ENCODE data around the gene GREB1L. TPM values are rescaled to one million over a fixed set of nuclear protein-coding genes. Genes with fewer than 3 reads are reported as not detected.

Gene GREB1L
- total RNA-seq, 4 donors from 2014 or later: 5.1 to 17.8 (median 6.9) TPM

GRCh38 chr18:21316296-21316695 lies 74.3 kb downstream of the GREB1L start:
- peaks cover 0 to 6% (median 0%) of the 10 kb centered on the region in 4 donors for H3K9me3 ChIP-seq
- WGBS, 2 donors: 93 to 96% methylated on average over 1 of the region's 1 CpG
- TF ChIP-seq CTCF (IDR thresholded peaks at IDR 0.05) (no peak), EP300 (IDR thresholded peaks at IDR 0.05) (no peak), POLR2A (IDR thresholded peaks at IDR 0.05) (no peak)

DNA sequence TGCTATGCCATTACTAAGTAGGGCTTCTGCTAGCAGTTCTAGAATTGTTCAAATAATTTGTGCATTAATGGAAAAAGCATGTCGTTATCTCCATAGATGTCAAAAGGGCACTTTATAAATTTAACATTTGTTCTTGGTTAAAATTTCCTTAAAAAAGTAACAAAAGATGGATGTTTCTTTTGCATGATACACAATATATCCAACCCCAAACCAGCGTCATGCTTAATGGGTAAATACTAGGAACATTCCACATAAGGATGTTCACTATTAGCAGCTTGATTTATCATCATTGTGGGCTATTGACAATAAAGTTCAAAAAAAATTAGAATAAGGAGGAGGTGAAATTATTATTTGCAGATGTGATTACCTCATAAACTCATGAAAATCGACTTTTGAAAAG lies 79.7 kb downstream of the GREB1L start:
- Histone ChIP-seq H3K27me3 (no peaks in the 10 kb centered on the region), H3K9me3 (peaks cover 0 to 6% (median 0%) of the 10 kb centered on the region in 4 donors), H3K4me1 (no peaks in the 10 kb centered on the region), H3K36me3 (no peaks in the 10 kb centered on the region), H3K27ac (no peak overlapping the region), H3K4me3 (no peak overlapping the region)
- TF ChIP-seq CTCF (IDR thresholded peaks at IDR 0.05): no peak
- no peak for TF ChIP-seq POLR2A (IDR thresholded peaks at IDR 0.05)
- TF ChIP-seq EP300 (IDR thresholded peaks at IDR 0.05): no peak
- no peak for DNase-seq (ENCODE audit: low spot score in 2 of 2)
- 57 to 67% methylated on average over 3 of the region's 3 CpGs for WGBS, 2 donors

More at GRCh38 chr18:21316296-21316695, 74.3 kb downstream of the GREB1L start:
- no peaks in the 10 kb centered on the region for H3K27me3 ChIP-seq
- no peak overlapping the region for H3K27ac ChIP-seq
- H3K36me3 ChIP-seq: no peaks in the 10 kb centered on the region
- no peak overlapping the region for H3K4me3 ChIP-seq
- DNase-seq (ENCODE audit: low spot score in 2 of 2): no peak
- H3K4me1 ChIP-seq: no peaks in the 10 kb centered on the region

GRCh38 chr18:21327101-21327500 lies 85.1 kb downstream of the GREB1L start:
- no peaks in the 10 kb centered on the region for H3K27me3 ChIP-seq
- no peaks in the 10 kb centered on the region for H3K9me3 ChIP-seq
- TF ChIP-seq EP300 (IDR thresholded peaks at IDR 0.05) (no peak), CTCF (IDR thresholded peaks at IDR 0.05) (no peak), POLR2A (IDR thresholded peaks at IDR 0.05) (no peak)
- no peak overlapping the region for H3K27ac ChIP-seq
- H3K4me1 ChIP-seq: peaks cover 0 to 13% (median 0%) of the 10 kb centered on the region in 4 donors
- no peak overlapping the region for H3K4me3 ChIP-seq
- DNase-seq (ENCODE audit: low spot score in 2 of 2): no peak
- no peaks in the 10 kb centered on the region for H3K36me3 ChIP-seq
- 72 to 73% methylated on average over 3 of the region's 3 CpGs for WGBS, 2 donors

- peak in 1 of 2 donors; percentile 50 for TF ChIP-seq EP300 (IDR thresholded peaks at IDR 0.05)
- no peak for TF ChIP-seq POLR2A (IDR thresholded peaks at IDR 0.05)
- TF ChIP-seq CTCF (IDR thresholded peaks at IDR 0.05): no peak
- peak in 1 of 2 donors; percentile 11 for DNase-seq (ENCODE audit: low spot score in 2 of 2)
- 26 to 56% methylated on average over 6 of the region's 6 CpGs for WGBS, 2 donors
- Histone ChIP-seq H3K9me3 (no peaks in the 10 kb centered on the region), H3K4me1 (peaks cover 0 to 13% (median 0%) of the 10 kb centered on the region in 4 donors), H3K36me3 (no peaks in the 10 kb centered on the region), H3K4me3 (no peak overlapping the region), H3K27me3 (no peaks in the 10 kb centered on the region), H3K27ac (peak overlapping the region in 1 of 4 donors; percentile 20)
Observed at GRCh38 chr18:21330122-21330701, 88.2 kb downstream of the GREB1L start.

DNA sequence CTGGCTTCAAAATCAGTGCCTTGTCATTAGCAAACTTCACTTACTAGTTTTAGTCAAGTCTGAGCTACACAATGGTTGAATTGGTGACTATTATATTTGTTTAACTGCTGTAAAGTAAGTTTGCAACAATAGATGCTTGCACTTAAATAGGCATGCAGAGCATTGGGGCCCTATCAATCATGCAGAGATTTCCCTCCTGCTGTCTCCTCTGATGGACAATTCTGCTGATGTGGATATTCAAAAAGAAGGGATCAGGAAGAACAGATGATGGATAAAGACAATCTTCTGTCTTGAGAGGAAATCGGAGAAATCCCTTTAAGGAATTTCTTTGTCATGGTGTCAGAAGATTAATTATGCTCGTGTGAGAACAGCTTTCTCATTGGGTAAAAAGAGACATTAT lies 89.0 kb downstream of the GREB1L start:
- TF ChIP-seq POLR2A (IDR thresholded peaks at IDR 0.05): no peak
- TF ChIP-seq EP300 (IDR thresholded peaks at IDR 0.05): no peak
- TF ChIP-seq CTCF (IDR thresholded peaks at IDR 0.05): no peak
- H3K27me3 ChIP-seq: no peaks in the 10 kb centered on the region

More for the DNA sequence above, 89.0 kb downstream of the GREB1L start:
- 45 to 50% methylated on average over 2 of the region's 2 CpGs for WGBS, 2 donors
- DNase-seq (ENCODE audit: low spot score in 2 of 2): no peak
- Histone ChIP-seq H3K27ac (no peak overlapping the region), H3K9me3 (no peaks in the 10 kb centered on the region), H3K36me3 (no peaks in the 10 kb centered on the region), H3K4me1 (peaks cover 0 to 13% (median 0%) of the 10 kb centered on the region in 4 donors), H3K4me3 (no peak overlapping the region)

Data from tibial nerve (tissue), 4 donors.